ENCODE results near the gene CMTM7. TPM values are rescaled to one million over a fixed set of nuclear protein-coding genes. Genes with fewer than 3 reads are reported as not detected.
A peak's percentile ranks its signal among the peaks of the same experiment; 100 is the strongest.
"Not testable (repeated sequence)": the region's sequence is repeated elsewhere in the genome, so short reads cannot be mapped to it uniquely, and the experiment has no call there.

CMTM7 gene
- total RNA-seq, 1 donor from 2014 or later: 20.4 TPM

- Mint-ChIP-seq H3K4me3 (no peak overlapping the region), H3K27ac (no peak overlapping the region), H3K36me3 (peaks cover 3% of the 10 kb centered on the region), H3K9me3 (no peaks in the 10 kb centered on the region), H3K4me1 (ENCODE audit: unreplicated experiment) (peaks cover 10% of the 10 kb centered on the region), H3K27me3 (peaks cover 5% of the 10 kb centered on the region)
- TF ChIP-seq CTCF (conservative IDR thresholded peaks at IDR 0.05): no peak
- DNase-seq (ENCODE audit: extremely low spot score, unreplicated experiment): peak; percentile 10
Observed at GRCh38 chr3:32434206-32434605, 42.6 kb downstream of the CMTM7 start.

GRCh38 chr3:32435911-32436815 is 44.5 kb downstream of the CMTM7 start:
- Mint-ChIP-seq H3K4me3 (no peak overlapping the region), H3K27me3 (peaks cover 3% of the 10 kb centered on the region), H3K27ac (no peak overlapping the region), H3K4me1 (ENCODE audit: unreplicated experiment) (peaks cover 10% of the 10 kb centered on the region), H3K9me3 (no peaks in the 10 kb centered on the region), H3K36me3 (peaks cover 3% of the 10 kb centered on the region)
- DNase-seq (ENCODE audit: extremely low spot score, unreplicated experiment): peak; percentile 18
- TF ChIP-seq CTCF (conservative IDR thresholded peaks at IDR 0.05): no peak

GRCh38 chr3:32436816-32437189 is 45.1 kb downstream of the CMTM7 start:
- Mint-ChIP-seq H3K4me3 (no peak overlapping the region), H3K27me3 (peaks cover 3% of the 10 kb centered on the region), H3K4me1 (ENCODE audit: unreplicated experiment) (peaks cover 10% of the 10 kb centered on the region), H3K27ac (no peak overlapping the region), H3K9me3 (no peaks in the 10 kb centered on the region), H3K36me3 (peaks cover 7% of the 10 kb centered on the region)
- no peak for TF ChIP-seq CTCF (conservative IDR thresholded peaks at IDR 0.05)
- DNase-seq (ENCODE audit: extremely low spot score, unreplicated experiment): peak; percentile 24

GRCh38 chr3:32437896-32438295 is 46.2 kb downstream of the CMTM7 start:
- Mint-ChIP-seq H3K4me3 (no peak overlapping the region), H3K27ac (no peak overlapping the region), H3K27me3 (peaks cover 3% of the 10 kb centered on the region), H3K9me3 (no peaks in the 10 kb centered on the region), H3K4me1 (ENCODE audit: unreplicated experiment) (peaks cover 7% of the 10 kb centered on the region), H3K36me3 (peaks cover 8% of the 10 kb centered on the region)
- no peak for TF ChIP-seq CTCF (conservative IDR thresholded peaks at IDR 0.05)
- peak; percentile 18 for DNase-seq (ENCODE audit: extremely low spot score, unreplicated experiment)

GRCh38 chr3:32438596-32439344 is 47.1 kb downstream of the CMTM7 start:
- no peak overlapping the region for H3K4me3 Mint-ChIP-seq
- peaks cover 6% of the 10 kb centered on the region for H3K4me1 Mint-ChIP-seq (ENCODE audit: unreplicated experiment)
- peak; percentile 20 for DNase-seq (ENCODE audit: extremely low spot score, unreplicated experiment)
- no peak overlapping the region for H3K27ac Mint-ChIP-seq
- peaks cover 3% of the 10 kb centered on the region for H3K27me3 Mint-ChIP-seq
- no peak for TF ChIP-seq CTCF (conservative IDR thresholded peaks at IDR 0.05)
- H3K9me3 Mint-ChIP-seq: no peaks in the 10 kb centered on the region
- H3K36me3 Mint-ChIP-seq: peaks cover 12% of the 10 kb centered on the region

- H3K27me3 Mint-ChIP-seq; H3K27ac Mint-ChIP-seq; H3K9me3 Mint-ChIP-seq; H3K4me1 Mint-ChIP-seq (ENCODE audit: unreplicated experiment); H3K4me3 Mint-ChIP-seq: not testable (repeated sequence)
- peaks cover 12% of the 10 kb centered on the region for H3K36me3 Mint-ChIP-seq
- peak; percentile 42 for DNase-seq (ENCODE audit: extremely low spot score, unreplicated experiment)
Observed at GRCh38 chr3:32439421-32439820, 47.8 kb downstream of the CMTM7 start.
